H7 (cell line): Measurements from ENCODE around the gene SSC5D. TPM values are rescaled to one million over a fixed set of nuclear protein-coding genes. Genes with fewer than 3 reads are reported as not detected.

Source experiments
- DNase-seq: peaks from one replicate; pipeline ENCODE4 v3.0.0; 2012
- H3K27me3 ChIP-seq: 2 replicates; pipeline ENCODE4 v1.6.0; 2011; ENCODE audit warnings: mild to moderate bottlenecking, low read length; ENCODE audit not compliant: control insufficient read depth, insufficient read depth
- H3K36me3 ChIP-seq: replicated peaks from 2 replicates; pipeline ENCODE4 v1.5.1; 2011; ENCODE audit warnings: low read length; ENCODE audit not compliant: control insufficient read depth, insufficient read depth
- H3K4me3 ChIP-seq: 2 replicates; pipeline ENCODE4 v1.5.1; 2011; ENCODE audit warnings: low read depth, mild to moderate bottlenecking, control low read depth, low read length, moderate library complexity; ENCODE audit not compliant: insufficient read depth
- total RNA-seq: library from RNA; depleted of rRNA; stranded (reverse); fragments of >200 nt; shearing (Covaris generic); gene quantifications from 2 replicates; pipeline ENCODE4 v1.2.3, GENCODE V29; 2014

SSC5D gene
- total RNA-seq, 1 experiment from 2014 or later: 0.87 TPM

GRCh38 chr19:55451163-55451964 is 36.9 kb upstream of the SSC5D start:
- DNase-seq: peak; percentile 91
- no peaks in the 10 kb centered on the region; the same call in 1 of the 2 replicates for H3K36me3 ChIP-seq
- H3K4me3 ChIP-seq: peak overlapping the region; percentile 28; the same call in 1 of the 2 replicates
- peaks cover 57% of the 10 kb centered on the region for H3K27me3 ChIP-seq

DNA sequence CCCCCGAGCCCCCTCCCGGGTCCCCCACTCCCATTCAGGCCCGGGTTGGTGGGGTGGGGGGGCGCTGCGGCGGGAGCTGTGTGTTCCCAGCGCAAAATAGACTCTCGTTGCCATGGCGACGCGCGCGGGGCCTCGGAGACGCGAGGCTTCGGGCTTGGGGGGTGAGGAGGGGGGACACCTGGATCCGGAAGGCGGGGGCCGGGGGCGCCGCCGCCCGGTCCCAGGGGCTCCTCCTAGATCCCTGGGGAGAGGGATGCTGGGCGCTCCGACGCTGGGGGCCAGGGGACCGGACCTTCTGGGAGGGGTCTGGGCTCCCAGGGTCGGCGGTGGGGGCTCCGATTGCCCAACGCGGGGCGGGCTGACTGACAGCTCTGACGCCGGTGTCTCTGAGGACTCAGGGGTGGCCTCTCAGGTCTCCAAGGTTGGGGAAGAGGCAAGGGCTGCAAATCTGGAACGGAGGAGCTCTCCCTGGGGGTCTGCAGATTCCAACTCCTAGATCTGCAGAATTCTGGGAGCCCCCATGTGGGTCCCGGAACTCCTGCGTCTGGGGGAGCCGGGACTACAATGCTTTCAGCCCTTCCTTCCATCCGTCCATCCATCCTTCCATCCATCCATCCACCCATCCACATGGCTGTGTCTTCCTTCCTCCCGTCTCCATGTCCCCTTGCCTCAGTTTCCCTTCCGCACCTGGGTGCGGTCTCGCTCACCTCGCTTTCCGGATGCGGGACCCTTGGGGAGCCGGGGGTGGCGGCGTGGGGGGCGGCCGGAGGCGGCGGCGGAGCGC is 36.1 kb upstream of the SSC5D start:
- H3K27me3 ChIP-seq: peaks cover 49% of the 10 kb centered on the region
- no peaks in the 10 kb centered on the region; the same call in 1 of the 2 replicates for H3K36me3 ChIP-seq
- H3K4me3 ChIP-seq: peak overlapping the region; percentile 31; the same call in 1 of the 2 replicates
- peak; percentile 80 for DNase-seq

DNA sequence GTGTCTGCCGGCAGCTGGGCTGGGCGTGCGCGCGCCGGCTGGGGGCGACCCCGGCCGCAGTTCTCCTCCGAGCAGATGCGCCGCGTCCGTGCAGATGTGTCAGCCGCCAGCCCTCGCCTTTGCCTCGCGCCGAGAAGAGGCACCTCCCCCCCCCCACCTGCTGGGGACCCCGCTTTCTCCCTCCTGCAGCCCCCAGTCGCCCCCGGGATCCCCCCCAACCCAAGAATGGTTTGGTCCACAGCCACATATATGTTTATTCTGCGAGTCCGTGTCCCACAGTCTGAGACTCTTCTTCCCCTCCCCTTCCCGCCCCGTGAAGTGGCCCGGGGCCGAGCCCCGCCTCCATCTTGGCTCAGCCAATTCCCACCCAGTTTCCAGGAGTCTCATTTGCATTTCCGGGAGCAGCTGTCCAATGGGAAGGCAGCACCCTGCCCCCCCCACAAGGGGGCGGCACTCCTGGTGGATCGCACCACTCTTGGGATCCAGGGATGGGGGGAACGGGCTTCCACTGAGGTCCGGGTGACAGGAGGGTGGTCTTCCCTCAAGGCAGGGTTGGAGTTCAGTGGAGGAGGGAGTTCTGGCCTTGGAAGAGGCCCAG is 35.4 kb upstream of the SSC5D start:
- H3K4me3 ChIP-seq: peak overlapping the region; percentile 31; the same call in 1 of the 2 replicates

DNA sequence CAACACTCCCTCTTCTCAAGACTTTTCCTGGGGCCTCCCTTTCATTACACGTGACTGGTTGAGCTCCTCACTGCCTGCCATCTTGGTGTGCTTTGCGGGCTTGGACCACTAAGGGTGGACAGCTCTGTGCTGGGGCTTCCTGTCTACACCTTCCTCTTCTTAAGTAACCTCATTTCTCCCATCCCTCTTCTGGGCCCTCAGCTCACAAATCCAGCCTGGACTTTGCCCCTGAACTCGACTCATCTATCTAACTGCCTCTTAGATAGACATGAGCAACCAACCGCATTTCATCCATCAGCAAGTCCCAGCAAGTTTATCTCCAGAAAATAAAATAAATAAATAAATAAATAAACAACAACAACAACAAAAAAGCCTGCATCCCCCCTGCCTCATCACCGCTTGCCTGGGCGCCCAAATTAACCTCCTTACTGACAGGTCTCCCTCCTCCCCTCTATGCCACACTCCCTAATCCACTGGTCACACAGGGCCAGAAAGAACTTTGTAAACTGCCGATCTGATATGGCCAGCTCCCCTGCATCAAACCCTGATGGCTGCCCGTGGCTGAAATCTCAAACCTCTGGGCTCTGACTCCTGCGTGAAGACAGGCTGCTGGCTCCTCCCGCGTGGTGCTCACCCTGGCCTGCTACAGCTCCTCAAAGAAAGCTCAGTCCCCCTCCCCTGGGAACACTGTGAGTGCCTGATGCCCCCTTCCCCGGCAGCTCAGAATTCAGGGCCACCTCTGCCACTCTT is 34.5 kb upstream of the SSC5D start:
- H3K4me3 ChIP-seq: no peak overlapping the region
- H3K36me3 ChIP-seq: no peaks in the 10 kb centered on the region; the same call in 1 of the 2 replicates
- no peak for DNase-seq
- H3K27me3 ChIP-seq: peaks cover 39% of the 10 kb centered on the region

More for the DNA sequence above, 35.4 kb upstream of the SSC5D start:
- Histone ChIP-seq H3K36me3 (no peaks in the 10 kb centered on the region; the same call in 1 of the 2 replicates), H3K27me3 (peaks cover 42% of the 10 kb centered on the region)
- peak; percentile 98 for DNase-seq

DNA sequence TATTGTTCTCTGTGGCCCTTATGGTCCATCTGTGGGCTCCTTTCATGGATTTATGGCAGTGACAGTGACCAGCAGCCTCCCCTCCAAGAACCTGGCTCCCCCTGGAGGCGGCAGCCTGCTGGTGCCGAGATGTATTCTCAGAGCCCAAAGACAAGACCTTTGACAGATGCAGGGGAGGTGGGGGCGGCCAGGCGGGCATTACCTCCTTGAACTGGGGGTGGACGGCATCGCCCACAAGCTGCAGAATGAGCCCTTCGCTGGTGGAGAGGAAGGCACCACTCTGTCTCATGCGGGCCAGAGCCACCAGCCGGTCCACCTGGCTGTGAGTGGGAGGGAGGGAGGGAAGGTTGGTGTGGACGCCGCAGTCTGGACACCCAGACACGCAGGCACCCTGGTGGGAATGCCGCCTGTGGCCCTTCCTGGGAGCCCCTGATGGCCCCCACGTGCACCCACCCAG is 33.4 kb upstream of the SSC5D start:
- peak; percentile 88 for DNase-seq
- Histone ChIP-seq H3K4me3 (no peak overlapping the region), H3K36me3 (no peaks in the 10 kb centered on the region; the same call in 1 of the 2 replicates), H3K27me3 (peaks cover 28% of the 10 kb centered on the region)

DNA sequence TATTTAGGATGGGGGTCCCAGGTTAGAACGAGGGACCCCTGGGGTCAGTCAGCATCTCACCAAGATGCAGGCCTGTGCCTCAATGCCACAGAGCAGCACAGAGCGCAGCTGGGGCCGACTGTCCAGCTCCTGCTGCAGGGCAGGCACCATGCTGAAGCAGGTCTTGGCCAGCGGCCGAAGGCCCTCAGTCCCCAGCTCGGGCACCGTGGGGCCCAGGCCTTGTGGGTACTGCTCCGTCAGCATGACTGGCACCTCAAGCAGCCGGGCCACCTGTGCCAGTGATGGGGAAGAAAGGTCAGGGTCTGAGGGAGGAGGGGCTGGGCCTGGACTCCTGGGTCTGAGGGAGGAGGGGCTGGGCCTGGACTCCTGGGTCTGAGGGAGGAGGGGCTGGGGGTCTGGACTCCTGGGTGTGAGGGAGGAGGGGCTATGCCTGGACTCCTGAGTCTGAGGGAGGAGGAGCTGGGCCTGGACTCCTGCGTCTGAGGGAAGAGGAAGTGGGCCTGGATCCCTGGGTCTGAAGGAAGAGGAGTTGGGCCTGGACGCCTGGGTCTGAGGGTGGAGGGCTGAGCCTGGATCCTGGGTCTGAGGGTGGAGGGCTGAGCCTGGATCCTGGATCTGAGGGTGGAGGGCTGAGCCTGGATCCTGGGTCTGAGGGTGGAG is 32.5 kb upstream of the SSC5D start:
- DNase-seq: no peak

DNA sequence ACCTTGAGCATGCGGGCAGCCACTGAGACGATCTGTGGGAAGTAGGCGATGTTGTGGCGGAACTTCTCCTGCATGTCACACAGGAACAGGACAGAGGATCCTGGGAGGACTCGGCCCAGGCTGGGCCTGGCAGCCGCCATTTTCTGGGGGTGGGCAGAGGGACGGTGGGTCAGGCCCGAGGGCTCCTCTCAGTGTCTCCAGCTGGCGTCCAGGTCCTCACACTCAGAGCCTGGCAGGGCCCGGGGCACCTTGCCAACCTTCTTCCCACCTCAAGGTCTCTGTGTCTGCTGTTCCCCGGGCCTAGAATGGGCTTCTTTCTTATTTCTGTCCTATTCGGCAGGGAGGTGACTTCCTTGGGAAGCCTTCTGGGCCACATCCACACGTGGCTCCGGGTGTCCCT is 31.9 kb upstream of the SSC5D start:
- peaks cover 14% of the 10 kb centered on the region for H3K27me3 ChIP-seq
- DNase-seq: no peak
- no peaks in the 10 kb centered on the region; the same call in 1 of the 2 replicates for H3K36me3 ChIP-seq
- H3K4me3 ChIP-seq: no peak overlapping the region

More for the DNA sequence above, 32.5 kb upstream of the SSC5D start:
- H3K4me3 ChIP-seq: no peak overlapping the region
- no peaks in the 10 kb centered on the region; the same call in 1 of the 2 replicates for H3K36me3 ChIP-seq
- peaks cover 21% of the 10 kb centered on the region for H3K27me3 ChIP-seq

DNA sequence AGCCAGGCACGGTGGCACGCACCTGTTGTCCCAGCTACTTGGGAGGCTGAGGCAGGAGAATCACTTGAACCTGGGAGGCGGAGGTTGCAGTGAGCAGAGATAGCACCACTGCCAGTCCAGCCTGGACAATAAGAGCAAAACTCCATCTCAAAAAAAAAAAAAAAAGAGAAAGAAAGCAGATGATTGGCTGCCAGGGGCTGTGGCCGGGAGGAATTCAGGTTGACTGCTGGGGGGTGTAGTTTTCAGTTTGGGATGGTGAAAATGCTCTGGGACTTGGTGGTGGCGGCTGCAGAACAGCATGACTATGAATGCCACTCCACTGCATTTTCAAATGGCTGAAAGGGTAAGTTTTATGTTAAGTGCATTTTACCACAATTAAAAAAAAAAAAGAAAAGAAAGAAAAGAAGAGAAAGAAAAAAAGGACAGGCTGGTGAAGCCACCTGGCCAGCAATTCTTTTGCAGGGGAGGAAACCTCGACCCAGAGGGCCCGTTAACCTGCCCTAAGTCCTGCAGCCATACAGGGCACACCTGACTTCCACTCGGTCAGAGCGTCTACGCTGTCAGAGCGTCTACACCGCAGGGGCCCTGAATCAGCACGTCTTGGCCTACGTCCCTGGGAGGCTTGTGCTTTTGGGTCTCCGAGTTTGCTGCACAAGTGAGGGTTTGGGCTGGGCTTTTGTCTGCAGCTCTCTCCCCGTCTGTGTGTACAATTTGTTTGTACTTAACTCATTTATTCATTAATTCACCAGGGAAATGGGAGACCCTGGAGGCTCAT is 30.4 kb upstream of the SSC5D start:
- no peaks in the 10 kb centered on the region; the same call in 1 of the 2 replicates for H3K36me3 ChIP-seq
- H3K27me3 ChIP-seq: peaks cover 2% of the 10 kb centered on the region; the same call in 1 of the 2 replicates
- H3K4me3 ChIP-seq: no peak overlapping the region
- no peak for DNase-seq

DNA sequence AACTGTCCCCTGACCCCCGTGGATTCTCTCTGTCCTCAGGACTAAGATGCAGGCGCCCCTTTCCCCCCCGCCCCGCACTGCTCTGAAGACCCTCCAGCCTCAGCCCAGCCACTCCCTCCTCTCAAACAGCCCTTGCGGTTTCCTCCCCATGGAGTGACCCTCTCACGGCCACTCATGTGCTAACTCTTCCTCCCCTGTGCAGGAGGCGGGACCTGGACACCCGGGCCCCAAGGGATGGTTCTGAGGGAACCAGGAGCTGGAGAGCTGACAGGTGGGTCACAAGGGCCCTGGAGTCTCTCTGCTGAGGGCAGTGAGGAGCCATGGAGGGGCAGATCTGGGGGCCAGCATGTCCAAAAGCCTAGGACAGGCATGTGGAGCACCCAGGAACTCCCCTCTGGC is 28.7 kb upstream of the SSC5D start:
- Histone ChIP-seq H3K36me3 (no peaks in the 10 kb centered on the region; the same call in 1 of the 2 replicates), H3K4me3 (no peak overlapping the region), H3K27me3 (peaks cover 10% of the 10 kb centered on the region; the same call in 1 of the 2 replicates)
- no peak for DNase-seq

- Histone ChIP-seq H3K27me3 (peaks cover 11% of the 10 kb centered on the region; the same call in 1 of the 2 replicates), H3K4me3 (peak overlapping the region; percentile 80; the same call in 1 of the 2 replicates), H3K36me3 (no peaks in the 10 kb centered on the region)
- no peak for DNase-seq
Measured at GRCh38 chr19:55459950-55460657, 28.1 kb upstream of the SSC5D start.

- peak; percentile 99 for DNase-seq
- Histone ChIP-seq H3K4me3 (peak overlapping the region; percentile 80), H3K36me3 (no peaks in the 10 kb centered on the region), H3K27me3 (peaks cover 18% of the 10 kb centered on the region; the same call in 1 of the 2 replicates)
Measured at GRCh38 chr19:55460670-55461258, 27.5 kb upstream of the SSC5D start.
